ENCODE data around the gene MRTO4.

The MRTO4 gene

DNA sequence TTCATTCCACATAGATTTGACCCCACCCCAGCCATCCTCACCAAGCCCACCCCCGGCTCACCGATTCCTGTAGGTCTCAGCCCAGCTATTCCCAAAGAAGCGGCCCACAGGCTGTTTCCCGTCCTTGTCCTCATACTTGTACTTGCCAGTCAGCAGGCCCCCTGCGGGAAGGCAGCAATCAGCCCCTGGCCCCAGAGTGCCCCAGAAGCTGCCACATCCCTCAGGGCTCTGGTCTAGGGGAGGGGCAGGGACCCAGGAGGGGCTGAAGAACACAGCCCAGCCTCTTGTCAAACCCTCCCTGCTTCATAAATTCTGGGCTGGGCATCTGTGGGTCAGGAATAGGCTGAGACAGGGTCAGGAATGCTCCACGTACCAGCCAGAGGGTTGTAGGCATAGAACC is 55.3 kb downstream of the MRTO4 start:
- Histone ChIP-seq H3K4me3 (ENCODE audit: low read length) (no peak overlapping the region), H3K79me2 (ENCODE audit: low read length) (peaks cover 24% of the 10 kb centered on the region), H4K20me1 (ENCODE audit: insufficient read depth, low read length) (no peaks in the 10 kb centered on the region), H3K4me1 (ENCODE audit: low read length) (peaks cover 6% of the 10 kb centered on the region; the same call in 1 of the 2 replicates), H3K27me3 (ENCODE audit: low read depth, low read length) (no peaks in the 10 kb centered on the region), H3K27ac (ENCODE audit: low read length) (no peak overlapping the region), H3K4me2 (ENCODE audit: low read length) (no peak overlapping the region), H3K9ac (ENCODE audit: low read length) (no peak overlapping the region), H3K36me3 (replicated peaks; ENCODE audit: low read depth, low read length) (peaks cover 4% of the 10 kb centered on the region), H3K9me3 (ENCODE audit: insufficient read depth, low read length) (no peaks in the 10 kb centered on the region), H2AFZ (ENCODE audit: low read depth, low read length) (no peak overlapping the region)
- no peak for TF ChIP-seq CTCF (IDR thresholded peaks at IDR 0.05; ENCODE audit: low read depth, low read length)
- TF ChIP-seq EZH2phosphoT487 (IDR thresholded peaks at IDR 0.05; ENCODE audit: low read depth): no peak

- peaks cover 32% of the 10 kb centered on the region for H3K79me2 ChIP-seq (ENCODE audit: low read length)
- H3K4me2 ChIP-seq (ENCODE audit: low read length): no peak overlapping the region
- H3K4me1 ChIP-seq (ENCODE audit: low read length): peaks cover 6% of the 10 kb centered on the region; the same call in 1 of the 2 replicates
- no peaks in the 10 kb centered on the region for H3K9me3 ChIP-seq (ENCODE audit: insufficient read depth, low read length)
- H3K9ac ChIP-seq (ENCODE audit: low read length): no peak overlapping the region
- no peaks in the 10 kb centered on the region for H4K20me1 ChIP-seq (ENCODE audit: insufficient read depth, low read length)
- no peak overlapping the region for H3K27ac ChIP-seq (ENCODE audit: low read length)
- peaks cover 4% of the 10 kb centered on the region for H3K36me3 ChIP-seq (replicated peaks; ENCODE audit: low read depth, low read length)
- no peak overlapping the region for H2AFZ ChIP-seq (ENCODE audit: low read depth, low read length)
- no peaks in the 10 kb centered on the region for H3K27me3 ChIP-seq (ENCODE audit: low read depth, low read length)
- no peak for TF ChIP-seq CTCF (IDR thresholded peaks at IDR 0.05; ENCODE audit: low read depth, low read length)
- no peak for TF ChIP-seq EZH2phosphoT487 (IDR thresholded peaks at IDR 0.05; ENCODE audit: low read depth)
- no peak overlapping the region for H3K4me3 ChIP-seq (ENCODE audit: low read length)
Measured at GRCh38 chr1:19307794-19308508, 56.3 kb downstream of the MRTO4 start.

- TF ChIP-seq CTCF (IDR thresholded peaks at IDR 0.05; ENCODE audit: low read depth, low read length): no peak
- TF ChIP-seq EZH2phosphoT487 (IDR thresholded peaks at IDR 0.05; ENCODE audit: low read depth): no peak
- H3K4me2 ChIP-seq (ENCODE audit: low read length): no peak overlapping the region
- no peak overlapping the region for H3K27ac ChIP-seq (ENCODE audit: low read length)
- H3K4me3 ChIP-seq (ENCODE audit: low read length): no peak overlapping the region
- no peaks in the 10 kb centered on the region for H3K27me3 ChIP-seq (ENCODE audit: low read depth, low read length)
- H3K4me1 ChIP-seq (ENCODE audit: low read length): peaks cover 10% of the 10 kb centered on the region
- no peak overlapping the region for H2AFZ ChIP-seq (ENCODE audit: low read depth, low read length)
- H3K9ac ChIP-seq (ENCODE audit: low read length): no peak overlapping the region
- H3K79me2 ChIP-seq (ENCODE audit: low read length): peaks cover 38% of the 10 kb centered on the region
- H3K36me3 ChIP-seq (replicated peaks; ENCODE audit: low read depth, low read length): peaks cover under 1% of the 10 kb centered on the region
- H4K20me1 ChIP-seq (ENCODE audit: insufficient read depth, low read length): no peaks in the 10 kb centered on the region
- no peaks in the 10 kb centered on the region for H3K9me3 ChIP-seq (ENCODE audit: insufficient read depth, low read length)
Measured at GRCh38 chr1:19308509-19308907, 56.9 kb downstream of the MRTO4 start.

DNA sequence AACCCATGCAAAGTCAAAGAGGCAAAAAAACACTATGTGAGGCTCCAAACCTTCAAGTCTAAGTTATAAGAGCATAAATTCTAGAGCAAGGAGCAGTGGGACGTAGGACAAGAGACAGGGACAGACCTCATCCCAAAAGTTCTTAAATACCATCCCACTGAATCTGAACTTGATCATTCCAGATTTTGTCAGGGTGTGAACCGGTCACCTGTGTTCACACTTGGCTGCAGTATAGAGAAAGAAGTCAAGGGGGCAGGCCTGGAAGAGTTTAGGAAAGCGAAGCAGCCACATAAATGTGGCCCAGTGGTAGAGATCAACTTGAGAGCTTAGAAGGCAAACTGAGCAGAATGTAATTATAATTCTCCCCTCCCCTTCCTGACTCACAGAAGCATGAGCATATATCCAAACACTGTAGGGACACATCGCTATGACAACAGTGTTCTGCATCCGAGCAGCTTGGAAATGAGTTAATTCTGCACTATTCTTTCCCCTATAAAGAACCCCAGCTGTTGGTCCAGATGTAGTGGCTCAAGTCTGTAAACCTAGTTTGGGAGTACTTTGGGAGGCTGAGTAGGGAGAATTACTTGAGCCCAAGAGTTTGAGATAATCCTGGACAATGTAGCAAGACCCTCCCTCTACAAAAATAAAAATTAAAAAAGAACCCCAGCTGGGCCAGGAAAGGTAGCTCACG is 57.7 kb downstream of the MRTO4 start:
- no peaks in the 10 kb centered on the region for H4K20me1 ChIP-seq (ENCODE audit: insufficient read depth, low read length)
- no peak overlapping the region for H3K9ac ChIP-seq (ENCODE audit: low read length)
- no peaks in the 10 kb centered on the region for H3K27me3 ChIP-seq (ENCODE audit: low read depth, low read length)
- H3K4me3 ChIP-seq (ENCODE audit: low read length): no peak overlapping the region
- H3K4me1 ChIP-seq (ENCODE audit: low read length): peaks cover 17% of the 10 kb centered on the region
- H3K79me2 ChIP-seq (ENCODE audit: low read length): peaks cover 45% of the 10 kb centered on the region
- H3K9me3 ChIP-seq (ENCODE audit: insufficient read depth, low read length): no peaks in the 10 kb centered on the region
- H3K4me2 ChIP-seq (ENCODE audit: low read length): no peak overlapping the region
- no peaks in the 10 kb centered on the region for H3K36me3 ChIP-seq (replicated peaks; ENCODE audit: low read depth, low read length)
- TF ChIP-seq CTCF (IDR thresholded peaks at IDR 0.05; ENCODE audit: low read depth, low read length): no peak
- H2AFZ ChIP-seq (ENCODE audit: low read depth, low read length): no peak overlapping the region
- H3K27ac ChIP-seq (ENCODE audit: low read length): no peak overlapping the region
